SJCRH30 (cell line): Measurements from ENCODE around the gene THSD7B. TPM values are rescaled to one million over a fixed set of nuclear protein-coding genes. Genes with fewer than 3 reads are reported as not detected.
A peak's percentile ranks its signal among the peaks of the same experiment; 100 is the strongest.

Experiments used
- DNase-seq, 2 experiments: peaks; one replicate each; pipeline ENCODE4 v3.0.0-alpha.2; 2015 to 2020
- H3K27ac ChIP-seq: fragments of 250-450 bp; sonication (Bioruptor Pico); 2 replicates; pipeline ENCODE4 v1.5.1; 2020; ENCODE audit warnings: mild to moderate bottlenecking, moderate library complexity
- H3K27me3 ChIP-seq: fragments of 250-450 bp; sonication (Bioruptor Pico); 2 replicates; pipeline ENCODE4 v1.5.1; 2020; ENCODE audit warnings: mild to moderate bottlenecking, moderate library complexity
- H3K36me3 ChIP-seq: fragments of 250-450 bp; sonication (Bioruptor Pico); 2 replicates; pipeline ENCODE4 v1.5.1; 2020; ENCODE audit warnings: mild to moderate bottlenecking, moderate library complexity
- H3K4me1 ChIP-seq: fragments of 250-450 bp; sonication (Bioruptor Pico); 2 replicates; pipeline ENCODE4 v1.5.1; 2020; ENCODE audit warnings: mild to moderate bottlenecking, moderate library complexity
- H3K4me3 ChIP-seq: fragments of 250-450 bp; sonication (Bioruptor Pico); 2 replicates; pipeline ENCODE4 v1.5.1; 2020; ENCODE audit warnings: mild to moderate bottlenecking, moderate library complexity
- H3K9me3 ChIP-seq: fragments of 250-450 bp; sonication (Bioruptor Pico); replicated peaks from 2 replicates; pipeline ENCODE4 v1.5.1; 2020; ENCODE audit warnings: mild to moderate bottlenecking, moderate library complexity
- total RNA-seq: library from RNA; depleted of rRNA; stranded (reverse); fragments of >200 nt; shearing (Covaris generic); gene quantifications from 2 replicates; pipeline ENCODE4 v1.2.3, GENCODE V29; 2014

Gene THSD7B
- total RNA-seq, 1 experiment from 2014 or later = 0.18 TPM

- Histone ChIP-seq H3K36me3 (no peaks in the 10 kb centered on the region), H3K4me3 (no peak overlapping the region), H3K27ac (no peak overlapping the region), H3K4me1 (no peaks in the 10 kb centered on the region), H3K9me3 (no peaks in the 10 kb centered on the region), H3K27me3 (no peaks in the 10 kb centered on the region)
- no peak for DNase-seq
Observed at GRCh38 chr2:137211761-137212160, 446.4 kb downstream of the THSD7B start.

- 0 out of 2 replicates have a peak, but pooled peaks cover 4% of the 10 kb centered on the region for H3K4me1 ChIP-seq
- DNase-seq = no peak
- H3K27ac ChIP-seq = no peak overlapping the region
- no peaks in the 10 kb centered on the region for H3K36me3 ChIP-seq
- H3K4me3 ChIP-seq = no peak overlapping the region
- H3K27me3 ChIP-seq = no peaks in the 10 kb centered on the region
- H3K9me3 ChIP-seq = no peaks in the 10 kb centered on the region
Observed at GRCh38 chr2:137220438-137220993, 455.2 kb downstream of the THSD7B start.

GRCh38 chr2:137221797-137222492 is 456.6 kb downstream of the THSD7B start:
- Histone ChIP-seq H3K4me3 (no peak overlapping the region), H3K4me1 (0 out of 2 replicates have a peak, but pooled peaks cover 4% of the 10 kb centered on the region), H3K27ac (no peak overlapping the region), H3K9me3 (no peaks in the 10 kb centered on the region), H3K27me3 (no peaks in the 10 kb centered on the region), H3K36me3 (no peaks in the 10 kb centered on the region)
- no peak for DNase-seq

- no peak overlapping the region for H3K27ac ChIP-seq
- no peak overlapping the region for H3K4me3 ChIP-seq
- DNase-seq = no peak
Observed at GRCh38 chr2:137223722-137224121, 458.4 kb downstream of the THSD7B start.

GRCh38 chr2:137228566-137228965 is 463.2 kb downstream of the THSD7B start:
- no peaks in the 10 kb centered on the region for H3K4me1 ChIP-seq
- no peaks in the 10 kb centered on the region for H3K9me3 ChIP-seq
- 0 out of 2 replicates have a peak, but pooled peaks cover 3% of the 10 kb centered on the region for H3K27me3 ChIP-seq
- DNase-seq = no peak
- no peaks in the 10 kb centered on the region for H3K36me3 ChIP-seq
- no peak overlapping the region for H3K4me3 ChIP-seq
- H3K27ac ChIP-seq = no peak overlapping the region

More at GRCh38 chr2:137223722-137224121, 458.4 kb downstream of the THSD7B start:
- H3K36me3 ChIP-seq = no peaks in the 10 kb centered on the region
- no peaks in the 10 kb centered on the region for H3K9me3 ChIP-seq
- no peaks in the 10 kb centered on the region for H3K4me1 ChIP-seq
- no peaks in the 10 kb centered on the region for H3K27me3 ChIP-seq

GRCh38 chr2:137229834-137230233 is 464.5 kb downstream of the THSD7B start:
- no peak overlapping the region for H3K4me3 ChIP-seq
- no peak for DNase-seq
- H3K4me1 ChIP-seq = no peaks in the 10 kb centered on the region
- 0 out of 2 replicates have a peak, but pooled peaks cover 3% of the 10 kb centered on the region for H3K27me3 ChIP-seq
- H3K9me3 ChIP-seq = no peaks in the 10 kb centered on the region
- H3K36me3 ChIP-seq = no peaks in the 10 kb centered on the region
- H3K27ac ChIP-seq = no peak overlapping the region

- H3K27ac ChIP-seq = no peak overlapping the region
- no peaks in the 10 kb centered on the region for H3K4me1 ChIP-seq
- DNase-seq = peak; percentile 4 to 28
- no peak overlapping the region for H3K4me3 ChIP-seq
- H3K27me3 ChIP-seq = 0 out of 2 replicates have a peak, but pooled peaks cover 3% of the 10 kb centered on the region
- no peaks in the 10 kb centered on the region for H3K36me3 ChIP-seq
- no peaks in the 10 kb centered on the region for H3K9me3 ChIP-seq
Observed at GRCh38 chr2:137231628-137232027, 466.3 kb downstream of the THSD7B start.

- H3K27ac ChIP-seq = no peak overlapping the region
- 0 out of 2 replicates have a peak, but pooled peaks cover 3% of the 10 kb centered on the region for H3K27me3 ChIP-seq
- no peaks in the 10 kb centered on the region for H3K9me3 ChIP-seq
- H3K36me3 ChIP-seq = no peaks in the 10 kb centered on the region
- DNase-seq = no peak
- H3K4me3 ChIP-seq = no peak overlapping the region
- H3K4me1 ChIP-seq = no peaks in the 10 kb centered on the region
Observed at GRCh38 chr2:137232076-137232475, 466.7 kb downstream of the THSD7B start.

GRCh38 chr2:137233091-137233490 is 467.7 kb downstream of the THSD7B start:
- H3K4me1 ChIP-seq = no peaks in the 10 kb centered on the region
- H3K36me3 ChIP-seq = no peaks in the 10 kb centered on the region
- 0 out of 2 replicates have a peak, but pooled peaks cover 3% of the 10 kb centered on the region for H3K27me3 ChIP-seq
- H3K4me3 ChIP-seq = no peak overlapping the region
- no peaks in the 10 kb centered on the region for H3K9me3 ChIP-seq
- DNase-seq = no peak
- H3K27ac ChIP-seq = no peak overlapping the region

- no peak for DNase-seq
- Histone ChIP-seq H3K27ac (no peak overlapping the region), H3K4me1 (no peaks in the 10 kb centered on the region), H3K4me3 (no peak overlapping the region), H3K9me3 (no peaks in the 10 kb centered on the region), H3K36me3 (no peaks in the 10 kb centered on the region), H3K27me3 (0 out of 2 replicates have a peak, but pooled peaks cover 5% of the 10 kb centered on the region)
Observed at GRCh38 chr2:137237055-137237454, 471.7 kb downstream of the THSD7B start.

GRCh38 chr2:137238065-137238464 is 472.7 kb downstream of the THSD7B start:
- Histone ChIP-seq H3K4me3 (no peak overlapping the region), H3K27me3 (0 out of 2 replicates have a peak, but pooled peaks cover 5% of the 10 kb centered on the region), H3K36me3 (no peaks in the 10 kb centered on the region)

GRCh38 chr2:137249463-137250130 is 484.3 kb downstream of the THSD7B start:
- H3K4me3 ChIP-seq = no peak overlapping the region
- H3K36me3 ChIP-seq = no peaks in the 10 kb centered on the region
- H3K27me3 ChIP-seq = no peaks in the 10 kb centered on the region
- no peak for DNase-seq
- no peak overlapping the region for H3K27ac ChIP-seq
- H3K9me3 ChIP-seq = no peaks in the 10 kb centered on the region
- H3K4me1 ChIP-seq = no peaks in the 10 kb centered on the region

More at GRCh38 chr2:137238065-137238464, 472.7 kb downstream of the THSD7B start:
- Histone ChIP-seq H3K4me1 (no peaks in the 10 kb centered on the region), H3K9me3 (no peaks in the 10 kb centered on the region), H3K27ac (no peak overlapping the region)
- no peak for DNase-seq

- Histone ChIP-seq H3K27ac (no peak overlapping the region), H3K27me3 (no peaks in the 10 kb centered on the region), H3K36me3 (no peaks in the 10 kb centered on the region), H3K9me3 (no peaks in the 10 kb centered on the region), H3K4me3 (no peak overlapping the region), H3K4me1 (no peaks in the 10 kb centered on the region)
- no peak for DNase-seq
Observed at GRCh38 chr2:137250401-137250800, 485.1 kb downstream of the THSD7B start.

- DNase-seq = no peak
- no peaks in the 10 kb centered on the region for H3K27me3 ChIP-seq
- no peak overlapping the region for H3K4me3 ChIP-seq
- no peaks in the 10 kb centered on the region for H3K4me1 ChIP-seq
- no peaks in the 10 kb centered on the region for H3K36me3 ChIP-seq
- no peaks in the 10 kb centered on the region for H3K9me3 ChIP-seq
- no peak overlapping the region for H3K27ac ChIP-seq
Observed at GRCh38 chr2:137251045-137251444, 485.7 kb downstream of the THSD7B start.

- Histone ChIP-seq H3K4me1 (no peaks in the 10 kb centered on the region), H3K27ac (no peak overlapping the region), H3K4me3 (no peak overlapping the region), H3K27me3 (no peaks in the 10 kb centered on the region), H3K9me3 (no peaks in the 10 kb centered on the region), H3K36me3 (no peaks in the 10 kb centered on the region)
- DNase-seq = no peak
Observed at GRCh38 chr2:137252934-137253333, 487.6 kb downstream of the THSD7B start.
